Endometrial microvascular endothelial cells (primary cell): ENCODE results near the gene SLC15A2. TPM values are rescaled to one million over a fixed set of nuclear protein-coding genes. Genes with fewer than 3 reads are reported as not detected.
"Not testable (repeated sequence)": the region's sequence is repeated elsewhere in the genome, so short reads cannot be mapped to it uniquely, and the experiment has no call there.

ENCODE experiments used
- in situ Hi-C: cut with HindIII; loops from 2 replicates; pipeline ENCODE4 v1.10.0; 2017; ENCODE audit warnings: low sequenced_read_pairs, low pct_unique_long_range_greater_than_20kb; ENCODE audit errors: inconsistent ontology term
- total RNA-seq: library from RNA; depleted of rRNA; stranded (reverse); fragments of >200 nt; gene quantifications from one replicate; pipeline ENCODE4 v1.2.3, GENCODE V29; 2015; ENCODE audit errors: inconsistent ontology term

SLC15A2 gene, protein sequence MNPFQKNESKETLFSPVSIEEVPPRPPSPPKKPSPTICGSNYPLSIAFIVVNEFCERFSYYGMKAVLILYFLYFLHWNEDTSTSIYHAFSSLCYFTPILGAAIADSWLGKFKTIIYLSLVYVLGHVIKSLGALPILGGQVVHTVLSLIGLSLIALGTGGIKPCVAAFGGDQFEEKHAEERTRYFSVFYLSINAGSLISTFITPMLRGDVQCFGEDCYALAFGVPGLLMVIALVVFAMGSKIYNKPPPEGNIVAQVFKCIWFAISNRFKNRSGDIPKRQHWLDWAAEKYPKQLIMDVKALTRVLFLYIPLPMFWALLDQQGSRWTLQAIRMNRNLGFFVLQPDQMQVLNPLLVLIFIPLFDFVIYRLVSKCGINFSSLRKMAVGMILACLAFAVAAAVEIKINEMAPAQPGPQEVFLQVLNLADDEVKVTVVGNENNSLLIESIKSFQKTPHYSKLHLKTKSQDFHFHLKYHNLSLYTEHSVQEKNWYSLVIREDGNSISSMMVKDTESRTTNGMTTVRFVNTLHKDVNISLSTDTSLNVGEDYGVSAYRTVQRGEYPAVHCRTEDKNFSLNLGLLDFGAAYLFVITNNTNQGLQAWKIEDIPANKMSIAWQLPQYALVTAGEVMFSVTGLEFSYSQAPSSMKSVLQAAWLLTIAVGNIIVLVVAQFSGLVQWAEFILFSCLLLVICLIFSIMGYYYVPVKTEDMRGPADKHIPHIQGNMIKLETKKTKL
- 0.09 TPM for total RNA-seq

DNA sequence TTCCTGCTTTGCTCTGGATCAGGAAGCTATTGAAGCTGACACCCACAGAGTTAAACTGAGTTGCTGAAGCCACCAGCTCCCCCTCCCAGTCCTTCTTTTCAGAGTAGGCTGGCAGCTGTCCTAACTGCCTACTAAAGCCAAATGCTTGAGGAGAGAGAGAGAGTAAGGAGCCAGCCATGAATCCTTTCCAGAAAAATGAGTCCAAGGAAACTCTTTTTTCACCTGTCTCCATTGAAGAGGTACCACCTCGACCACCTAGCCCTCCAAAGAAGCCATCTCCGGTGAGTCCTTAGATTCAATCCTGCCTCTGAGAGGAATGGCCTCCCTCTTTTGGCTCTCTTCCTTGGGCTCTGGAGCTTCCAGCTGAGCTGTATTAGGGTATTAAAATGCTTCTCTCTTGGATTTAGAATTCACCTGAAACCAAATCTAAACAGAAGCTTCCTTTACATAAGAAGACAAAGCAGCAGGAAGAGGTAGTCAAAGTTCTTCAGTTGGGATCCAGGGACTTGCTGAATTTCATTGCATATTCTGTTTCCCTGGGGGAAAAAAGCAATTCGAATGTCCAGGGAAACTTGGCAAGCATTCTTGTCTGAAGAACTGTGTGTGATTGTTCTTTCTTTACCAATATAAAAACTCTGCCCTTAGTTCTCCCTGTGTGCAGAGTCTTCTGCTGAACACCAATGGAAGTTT, at the start of gene SLC15A2:
SLC15A2 (plus strand) TSS at position 101 of the 690 bp plus-strand sequence; CDS start at position 177, 76 bp downstream.
- in situ Hi-C loops, result no loop called here

- in situ Hi-C loops, result no loop called here
Observed at GRCh38 chr3:121844892-121845291, 49.3 kb upstream of the SLC15A2 start.

DNA sequence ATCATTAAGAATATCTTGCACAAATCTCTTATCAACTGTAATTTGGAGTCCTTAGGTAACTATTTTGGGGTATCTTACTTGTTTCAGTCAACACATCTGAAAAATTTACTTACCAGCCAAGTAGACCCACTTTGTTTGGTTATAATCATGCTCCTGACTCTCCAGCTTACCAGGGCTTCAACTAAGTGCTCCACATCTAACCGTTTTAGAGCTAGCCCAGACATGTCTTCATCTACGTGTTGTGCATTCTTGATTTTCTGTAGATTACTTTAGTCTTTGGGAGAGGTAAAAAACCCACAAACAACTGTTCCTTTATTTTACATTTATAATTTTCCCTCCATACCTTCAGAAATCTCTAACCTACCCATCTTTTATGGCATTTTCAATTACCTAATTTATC, 41.9 kb upstream of the SLC15A2 start:
- in situ Hi-C loops, result no loop called here

- in situ Hi-C loops, result no loop called here
Observed at GRCh38 chr3:121855555-121855954, 38.6 kb upstream of the SLC15A2 start.

DNA sequence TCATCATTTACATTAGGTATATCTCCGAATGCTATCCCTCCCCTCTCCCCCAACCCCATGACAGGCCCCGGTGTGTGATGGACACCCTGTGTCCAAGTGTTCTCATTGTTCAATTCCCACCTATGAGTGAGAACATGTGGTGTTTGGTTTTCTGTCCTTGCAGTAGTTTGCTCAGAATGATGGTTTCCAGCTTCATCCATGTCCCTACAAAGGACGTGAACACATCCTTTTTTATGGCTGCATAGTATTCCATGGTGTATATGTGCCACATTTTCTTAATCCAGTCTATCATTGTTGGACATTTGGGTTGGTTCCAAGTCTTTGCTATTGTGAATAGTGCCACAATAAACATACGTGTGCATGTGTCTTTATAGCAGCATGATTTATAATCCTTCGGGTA, 36.4 kb upstream of the SLC15A2 start:
- in situ Hi-C loops, result not testable (repeated sequence)

- in situ Hi-C loops, result not testable (repeated sequence)
Observed at GRCh38 chr3:121863247-121863646, 31.0 kb upstream of the SLC15A2 start.

DNA sequence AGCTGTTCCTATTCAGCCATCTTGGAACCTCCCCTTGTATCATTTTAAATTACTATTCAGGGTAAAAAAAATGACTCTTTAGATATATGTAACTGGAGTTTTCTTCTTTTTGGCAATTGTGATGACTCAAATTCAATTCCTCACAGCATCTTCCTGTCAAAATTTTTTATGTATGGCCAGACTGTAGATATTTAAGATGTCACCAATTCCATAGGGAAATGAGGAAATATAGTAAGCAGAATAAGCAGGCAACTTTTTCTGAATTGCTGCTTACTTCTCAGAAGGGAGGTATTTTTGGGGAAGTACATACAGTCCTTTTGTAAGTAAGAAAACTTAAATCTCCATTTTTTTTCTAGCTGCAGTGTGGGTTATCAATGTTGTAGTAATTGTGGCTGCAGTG, 30.4 kb upstream of the SLC15A2 start:
- in situ Hi-C loops, result no loop called here

- in situ Hi-C loops, result no loop called here
Observed at GRCh38 chr3:121869736-121870135, 24.5 kb upstream of the SLC15A2 start.

DNA sequence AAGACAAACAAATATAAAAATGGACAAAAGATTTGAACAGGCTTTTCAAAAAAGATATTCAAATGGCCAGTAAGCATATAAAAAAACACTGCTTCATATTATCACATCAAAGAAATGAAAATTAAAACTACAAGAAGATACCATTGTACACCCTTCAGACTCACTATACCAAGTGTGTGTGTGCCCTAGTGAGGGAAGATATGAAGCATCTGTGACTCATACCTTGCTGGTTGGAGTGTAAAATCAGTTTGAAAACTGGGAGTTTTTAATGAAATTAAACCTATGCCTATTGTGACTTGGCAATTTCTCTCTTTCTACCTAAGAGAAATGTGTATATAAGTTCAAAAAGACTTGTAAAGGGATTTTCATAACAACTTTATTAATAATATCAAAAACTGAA, 23.5 kb upstream of the SLC15A2 start:
- in situ Hi-C loops, result no loop called here

DNA sequence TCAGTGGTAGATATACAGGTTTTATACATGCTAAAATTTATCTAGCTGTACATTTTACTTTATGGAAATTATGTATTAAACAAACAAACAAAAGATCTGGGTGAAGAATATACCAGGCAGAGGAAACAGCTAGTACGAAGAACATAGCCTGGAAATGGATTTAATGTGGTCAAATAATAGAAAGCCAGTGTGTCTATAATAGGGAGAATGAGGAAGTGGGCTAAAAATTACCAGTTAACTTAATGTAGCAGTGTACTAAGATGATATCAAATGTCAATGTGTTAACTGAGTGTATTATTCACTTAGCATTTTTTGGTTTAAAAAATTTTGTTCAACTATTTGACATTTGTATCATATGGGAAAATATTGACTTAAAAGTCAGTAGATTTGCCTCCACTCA, 22.8 kb upstream of the SLC15A2 start:
- in situ Hi-C loops, result no loop called here

DNA sequence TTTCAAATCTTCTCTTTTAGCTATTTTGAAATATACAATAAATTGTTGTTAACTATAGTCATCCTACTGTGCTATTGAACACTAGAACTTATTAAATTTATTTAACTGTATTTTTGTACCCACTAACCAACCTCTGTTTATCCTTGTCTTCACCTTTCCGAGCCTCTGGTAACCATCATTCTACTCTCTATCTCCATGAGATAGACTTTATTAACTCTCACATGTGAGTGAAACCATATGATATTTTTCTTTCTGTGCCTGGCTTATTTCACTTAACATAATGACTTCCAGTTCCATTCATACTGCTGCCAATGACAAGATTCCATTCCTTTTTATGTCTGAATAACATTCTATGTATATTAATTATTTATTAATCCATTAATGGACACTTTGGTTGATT, 15.8 kb upstream of the SLC15A2 start:
- in situ Hi-C loops, result no loop called here

- in situ Hi-C loops, result no loop called here
Observed at GRCh38 chr3:121883507-121883906, 10.7 kb upstream of the SLC15A2 start.

- in situ Hi-C loops, result no loop called here
Observed at GRCh38 chr3:121885386-121885785, 8.8 kb upstream of the SLC15A2 start.

GRCh38 chr3:121895121-121895520, 920 bp downstream of the SLC15A2 start:
- in situ Hi-C loops, result no loop called here

DNA sequence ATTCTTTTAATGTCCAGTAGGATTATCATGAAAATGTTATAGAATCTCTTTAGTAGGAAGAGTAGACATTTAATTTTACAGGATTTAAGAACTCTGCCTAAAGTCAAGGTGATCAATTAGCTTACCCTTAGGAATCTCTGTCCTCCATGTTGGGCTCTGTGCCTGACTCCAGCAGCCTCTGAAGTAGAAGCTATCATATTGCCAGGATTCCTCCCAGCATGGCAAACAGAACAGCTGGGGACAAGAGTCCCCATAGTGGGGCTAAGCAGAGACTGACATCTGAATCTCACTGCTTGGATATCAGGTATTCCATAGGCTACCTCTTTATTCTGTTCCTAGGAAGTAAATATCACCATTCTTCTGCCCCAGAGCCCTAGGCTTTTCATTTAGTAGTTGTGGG, 1.5 kb downstream of the SLC15A2 start:
- in situ Hi-C loops, result no loop called here

DNA sequence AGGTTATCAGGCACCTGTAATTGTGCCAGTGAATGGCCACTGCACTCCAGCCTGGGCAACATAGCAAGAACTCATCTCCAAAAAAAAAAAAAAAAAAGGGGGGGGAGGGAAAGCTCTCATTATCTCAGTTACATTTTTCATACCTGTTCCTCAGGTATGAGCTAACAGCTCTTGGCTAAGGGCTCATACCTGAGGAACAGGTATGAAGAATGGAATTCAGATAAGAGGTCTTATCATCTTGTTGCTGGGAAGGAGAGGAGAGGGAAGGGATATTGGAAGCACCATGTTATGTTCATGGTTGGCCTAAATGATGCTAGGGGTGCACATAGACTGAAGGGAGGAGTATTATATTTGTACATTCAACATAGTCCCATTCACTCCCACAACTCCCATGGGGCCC, 2.6 kb downstream of the SLC15A2 start:
- in situ Hi-C loops, result no loop called here

GRCh38 chr3:121897296-121897695, 3.1 kb downstream of the SLC15A2 start:
- in situ Hi-C loops, result no loop called here

DNA sequence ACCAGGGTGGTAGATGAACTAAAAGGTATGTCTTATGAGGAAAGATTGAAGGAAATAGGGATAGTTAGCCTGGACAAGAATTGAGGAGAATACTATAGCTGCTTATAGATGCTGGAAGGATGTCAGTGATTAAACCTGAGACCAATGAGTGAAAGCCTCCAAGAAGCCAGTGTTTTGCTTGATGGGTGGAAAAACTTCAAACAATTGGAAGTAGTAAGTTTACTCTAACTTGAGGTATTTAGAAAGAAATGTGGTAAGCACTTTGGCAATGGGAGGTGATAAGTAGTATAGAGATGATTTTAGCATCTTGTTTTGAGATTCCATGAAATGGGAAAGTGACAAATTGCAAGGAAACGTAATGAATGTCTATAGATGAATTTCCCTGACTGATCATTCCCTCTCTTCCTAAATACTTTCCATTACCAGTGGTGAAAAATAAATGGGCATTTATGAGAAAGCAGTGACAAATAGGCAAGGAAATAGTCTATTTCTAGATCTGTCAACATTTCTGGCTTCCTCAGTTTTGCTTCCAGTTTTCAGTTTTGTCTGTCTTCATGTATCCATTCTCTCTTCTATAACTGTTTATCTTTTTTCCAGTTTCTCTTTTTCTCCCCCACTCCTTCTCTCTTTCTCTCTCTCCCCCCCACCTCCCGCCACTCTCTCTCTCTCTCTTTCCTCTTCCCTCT, 19.2 kb downstream of the SLC15A2 start:
- in situ Hi-C loops, result no loop called here
